ENCODE results near the gene OGDH.
"Not testable (repeated sequence)": the region's sequence is repeated elsewhere in the genome, so short reads cannot be mapped to it uniquely, and the experiment has no call there.

Gene OGDH

DNA sequence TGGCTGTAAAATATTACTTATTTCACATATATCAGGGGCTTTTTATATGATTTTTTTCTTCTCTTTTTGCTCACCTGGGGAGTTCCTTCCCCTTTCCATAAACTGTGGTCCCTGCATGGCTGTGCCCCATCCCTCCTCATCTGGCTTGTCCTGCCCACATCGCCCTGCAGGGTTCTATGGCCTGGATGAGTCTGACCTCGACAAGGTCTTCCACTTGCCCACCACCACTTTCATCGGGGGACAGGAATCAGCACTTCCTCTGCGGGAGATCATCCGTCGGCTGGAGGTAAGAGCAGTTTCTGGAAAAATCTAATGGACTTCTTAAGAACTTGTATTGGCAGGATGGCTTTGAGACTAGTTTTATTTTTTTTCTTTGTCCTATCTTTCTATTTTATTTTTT lies 60.1 kb downstream of the OGDH start:
- DNase-seq (ENCODE audit: low read depth in 2 of 2, low spot score in 1 of 2), result no peak

DNA sequence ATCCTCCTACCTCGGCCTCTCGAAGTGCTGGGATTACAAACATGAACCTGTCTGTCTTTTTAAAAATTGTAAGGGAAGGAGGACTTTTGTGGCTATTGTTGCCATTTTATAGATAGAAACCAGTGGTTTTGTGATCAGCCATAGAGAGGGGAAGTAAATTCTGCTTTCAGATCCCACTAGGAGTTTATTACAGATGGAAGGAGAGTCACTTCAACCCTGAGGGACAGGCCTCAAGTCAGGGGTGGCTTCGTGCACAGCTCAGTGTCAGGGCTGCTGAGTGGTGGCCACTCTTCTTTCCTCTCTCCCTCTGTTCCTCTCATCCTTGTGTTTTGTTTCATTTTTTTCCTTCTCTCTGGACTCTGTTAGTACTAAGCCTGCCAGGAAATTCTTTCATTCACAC lies 60.8 kb downstream of the OGDH start:
- DNase-seq (ENCODE audit: low read depth in 2 of 2, low spot score in 1 of 2), result no peak

DNA sequence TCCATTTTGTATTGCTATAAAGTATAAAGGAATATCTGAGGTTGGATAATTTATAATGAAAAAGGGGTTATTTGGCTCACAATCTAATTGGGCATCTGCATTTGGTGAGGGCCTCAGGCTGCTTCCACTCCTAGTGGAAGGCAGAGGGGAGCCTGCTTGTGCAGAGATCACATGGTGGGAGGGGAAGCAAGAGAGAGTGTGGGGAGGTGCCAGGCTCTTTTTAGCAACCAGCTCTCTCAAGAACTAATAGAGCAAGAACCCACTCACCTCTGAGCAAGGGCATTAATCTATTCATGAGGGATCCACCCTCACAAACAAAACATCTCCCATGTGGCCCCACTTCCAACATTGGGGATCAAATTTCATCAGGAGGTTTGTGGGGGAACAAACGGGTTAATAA lies 64.6 kb downstream of the OGDH start:
- no peak for DNase-seq (ENCODE audit: low read depth in 2 of 2, low spot score in 1 of 2)

DNA sequence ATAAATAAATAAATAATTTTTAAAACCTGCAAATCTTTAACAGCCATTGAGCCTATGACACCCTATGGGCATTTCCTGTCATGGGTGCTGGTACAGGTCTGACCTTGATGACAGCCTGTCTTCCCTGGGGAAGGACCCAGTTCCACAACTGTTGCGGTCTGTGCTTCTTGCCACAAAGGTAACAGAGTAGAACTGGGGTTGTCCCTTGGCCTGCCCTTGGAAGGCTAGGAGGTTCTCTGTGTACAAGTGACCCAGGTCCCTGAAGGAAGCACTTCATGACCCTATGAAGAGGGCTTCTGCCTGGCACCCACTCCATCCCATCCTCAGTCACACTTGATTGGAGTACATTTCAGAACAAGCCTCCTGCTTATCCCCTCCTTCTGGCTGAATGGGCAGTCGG lies 66.9 kb downstream of the OGDH start:
- no peak for DNase-seq (ENCODE audit: low read depth in 2 of 2, low spot score in 1 of 2)

DNA sequence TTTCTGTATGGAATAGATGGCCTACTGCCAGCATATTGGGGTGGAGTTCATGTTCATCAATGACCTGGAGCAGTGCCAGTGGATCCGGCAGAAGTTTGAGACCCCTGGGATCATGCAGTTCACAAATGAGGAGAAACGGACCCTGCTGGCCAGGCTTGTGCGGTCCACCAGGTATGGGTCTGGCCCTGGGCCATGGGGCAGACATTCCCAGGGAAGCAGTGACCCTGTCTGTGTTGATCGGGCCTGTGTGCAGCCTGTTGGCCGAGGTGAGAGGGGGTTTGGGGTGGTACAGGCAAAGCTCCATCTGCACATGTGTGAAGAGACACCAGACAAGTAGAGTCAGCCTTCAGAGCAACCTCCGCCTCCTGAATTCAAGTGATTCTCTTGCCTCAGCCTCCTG lies 67.3 kb downstream of the OGDH start:
- no peak for DNase-seq (ENCODE audit: low read depth in 2 of 2, low spot score in 1 of 2)

DNA sequence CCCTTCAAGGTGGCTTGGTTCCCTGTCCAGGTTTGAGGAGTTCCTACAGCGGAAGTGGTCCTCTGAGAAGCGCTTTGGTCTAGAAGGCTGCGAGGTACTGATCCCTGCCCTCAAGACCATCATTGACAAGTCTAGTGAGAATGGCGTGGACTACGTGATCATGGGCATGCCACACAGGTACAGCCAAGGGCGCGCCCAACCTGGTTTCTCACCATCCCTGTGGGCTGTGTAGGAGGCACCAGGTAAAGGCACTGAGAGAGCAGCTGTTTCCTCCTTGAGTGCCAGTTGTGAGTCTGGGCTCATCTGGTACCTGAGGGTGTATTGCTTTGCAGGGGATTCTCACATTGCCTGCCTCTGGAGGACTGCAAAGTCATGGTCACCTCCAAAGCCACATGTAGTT lies 68.0 kb downstream of the OGDH start:
- DNase-seq (ENCODE audit: low read depth in 2 of 2, low spot score in 1 of 2), result no peak

DNA sequence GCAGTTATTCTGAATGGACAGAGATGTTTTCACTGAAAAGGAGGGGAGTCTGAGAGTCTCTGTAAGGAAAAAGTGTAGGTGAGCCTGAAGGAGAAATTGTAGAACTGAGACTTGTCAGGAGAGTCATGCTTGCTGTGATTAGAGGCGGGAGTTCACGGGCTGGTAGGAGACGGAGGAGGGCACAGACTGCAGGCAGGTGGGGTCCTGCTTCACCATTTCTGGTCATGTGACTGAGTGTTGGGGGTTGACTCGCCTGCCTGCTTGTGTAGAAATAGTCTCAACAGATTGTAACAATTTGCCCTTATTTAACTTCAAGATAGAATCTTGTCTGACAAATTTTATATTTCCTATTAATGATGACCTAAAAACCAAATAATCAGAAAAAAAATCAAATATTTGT lies 70.3 kb downstream of the OGDH start:
- DNase-seq (ENCODE audit: low read depth in 2 of 2, low spot score in 1 of 2), result no peak

DNA sequence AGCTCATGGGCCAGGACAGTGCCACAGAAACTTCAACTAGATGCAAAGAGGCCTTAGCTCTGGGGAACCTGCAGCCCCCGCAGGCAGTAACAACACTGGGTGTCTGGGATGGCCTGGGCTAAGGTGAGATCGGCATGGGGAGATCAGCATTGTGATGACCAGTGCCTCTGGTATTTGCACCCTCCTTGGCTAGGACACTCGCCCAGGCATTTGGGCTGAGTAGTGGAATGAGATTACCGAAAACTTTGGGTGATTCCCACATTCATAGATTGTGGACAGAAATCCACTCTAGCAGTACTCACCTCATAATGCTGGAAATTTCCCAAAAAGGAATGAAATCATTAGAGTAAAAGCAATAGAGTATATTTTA lies 71.7 kb downstream of the OGDH start:
- DNase-seq (ENCODE audit: low read depth in 2 of 2, low spot score in 1 of 2), result no peak

DNA sequence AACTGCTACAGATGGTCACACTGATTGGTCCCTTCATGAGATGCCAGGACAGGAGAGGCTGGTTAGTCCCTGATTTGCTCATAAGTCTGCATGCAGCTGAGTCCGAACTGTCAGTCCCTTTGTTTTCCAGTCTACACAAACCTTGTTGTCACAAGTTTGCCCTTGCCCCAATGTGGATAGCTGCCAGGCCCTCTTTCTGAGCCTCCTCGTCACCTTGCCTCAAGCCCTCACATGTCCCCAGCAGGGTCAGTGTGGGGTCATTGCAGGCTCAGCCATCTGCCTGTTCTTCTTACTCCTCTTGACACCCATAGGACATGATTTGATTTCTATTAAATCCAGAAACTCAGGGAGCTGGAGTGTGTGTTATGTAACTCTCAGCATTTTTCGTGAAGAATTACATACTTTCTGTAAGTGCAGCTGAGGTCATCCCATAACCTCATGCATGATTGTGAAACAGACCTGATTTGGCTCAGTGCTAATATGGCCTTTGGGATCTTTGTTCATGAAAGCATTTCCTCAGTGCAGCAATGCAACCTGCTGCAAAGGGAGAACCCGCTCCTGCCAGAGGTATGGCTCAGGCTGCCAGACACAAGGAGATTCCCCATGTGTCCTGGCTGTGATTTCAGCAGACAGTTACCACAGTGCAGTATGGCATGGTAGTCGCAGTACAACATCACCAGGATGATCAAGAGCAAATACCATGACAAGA lies 72.2 kb downstream of the OGDH start:
- DNase-seq (ENCODE audit: low read depth in 2 of 2, low spot score in 1 of 2), result no peak

DNA sequence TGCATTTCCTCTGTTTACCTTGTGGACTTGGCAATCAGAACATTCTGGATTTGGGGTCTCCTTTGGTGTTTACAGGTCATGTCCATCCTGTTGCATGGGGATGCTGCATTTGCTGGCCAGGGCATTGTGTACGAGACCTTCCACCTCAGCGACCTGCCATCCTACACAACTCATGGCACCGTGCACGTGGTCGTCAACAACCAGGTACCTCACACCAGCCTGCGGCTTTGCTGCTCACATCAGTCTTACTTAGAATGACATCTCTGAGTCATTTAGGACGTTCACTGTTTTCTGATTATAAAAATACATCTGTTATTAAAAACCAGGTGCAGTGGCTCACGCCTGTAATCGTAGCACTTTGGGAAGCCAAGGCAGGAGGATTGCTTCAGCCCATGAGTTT lies 75.2 kb downstream of the OGDH start:
- no peak for DNase-seq (ENCODE audit: low read depth in 2 of 2, low spot score in 1 of 2)

DNA sequence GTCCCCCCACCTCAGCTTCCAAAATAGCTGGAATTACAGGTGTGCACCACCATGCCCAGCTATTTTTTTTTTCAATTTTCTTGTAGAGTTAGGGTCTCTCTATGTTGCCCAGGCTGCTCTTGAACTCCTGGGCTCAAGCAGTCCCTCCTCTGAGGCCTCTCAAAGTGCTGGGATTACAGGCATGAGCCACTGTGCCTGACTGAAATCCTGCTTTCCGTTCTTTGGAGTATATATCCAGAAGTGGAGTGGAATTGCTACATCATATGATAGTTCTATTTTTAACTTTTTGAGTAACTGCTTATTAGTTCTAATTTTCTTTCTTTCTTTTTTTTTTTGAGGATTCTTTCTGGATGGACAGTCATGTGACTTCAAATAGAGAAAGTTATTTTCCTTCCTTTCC lies 79.3 kb downstream of the OGDH start:
- no peak for DNase-seq (ENCODE audit: low read depth in 2 of 2, low spot score in 1 of 2)

DNA sequence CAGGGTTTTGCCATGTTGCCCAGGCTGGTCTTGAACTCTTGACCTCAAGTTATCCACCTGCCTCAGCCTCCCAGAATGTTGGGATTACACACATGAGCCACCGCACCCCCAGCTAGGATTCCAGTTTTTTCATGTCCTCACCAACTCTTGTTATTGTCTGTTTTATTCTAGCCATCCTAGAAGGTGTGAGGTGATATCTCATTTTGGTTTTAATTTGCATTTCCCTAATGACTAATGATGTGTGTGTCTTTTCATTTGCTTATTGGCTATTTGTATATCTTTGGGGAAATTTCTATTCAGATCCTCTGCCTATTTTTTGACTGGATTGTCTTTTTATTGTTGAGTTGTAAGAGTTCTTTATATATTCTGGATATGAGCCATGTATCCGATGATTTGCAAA lies 83.0 kb downstream of the OGDH start:
- no peak for DNase-seq (ENCODE audit: low read depth in 2 of 2, low spot score in 1 of 2)

DNA sequence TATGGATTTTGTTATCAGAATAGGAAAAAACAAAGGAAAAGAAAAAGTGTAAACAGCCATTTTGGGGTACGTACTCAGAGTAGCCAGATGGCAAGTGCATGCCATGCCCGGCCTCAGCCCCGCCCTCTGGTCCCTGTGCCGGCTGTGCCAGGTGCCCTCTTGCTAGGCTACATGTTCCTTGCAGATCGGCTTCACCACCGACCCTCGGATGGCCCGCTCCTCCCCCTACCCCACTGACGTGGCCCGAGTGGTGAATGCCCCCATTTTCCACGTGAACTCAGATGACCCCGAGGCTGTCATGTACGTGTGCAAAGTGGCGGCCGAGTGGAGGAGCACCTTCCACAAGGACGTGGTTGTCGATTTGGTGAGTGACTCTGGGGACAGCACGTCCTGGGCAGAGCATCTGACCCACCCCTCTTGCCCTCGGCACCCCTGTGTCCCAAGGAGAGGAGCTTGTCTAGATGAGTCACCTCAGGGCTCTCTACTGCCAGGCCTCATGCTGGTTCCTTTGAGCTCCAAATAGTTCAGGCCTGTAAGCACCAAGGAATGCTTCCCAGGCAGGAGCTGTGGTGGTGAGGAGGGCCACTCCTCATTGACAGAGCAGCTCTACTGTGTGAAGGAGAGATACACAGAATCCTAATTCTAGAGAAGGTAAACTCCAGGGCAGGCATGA lies 87.3 kb downstream of the OGDH start:
- no peak for DNase-seq (ENCODE audit: low read depth in 2 of 2, low spot score in 1 of 2)

DNA sequence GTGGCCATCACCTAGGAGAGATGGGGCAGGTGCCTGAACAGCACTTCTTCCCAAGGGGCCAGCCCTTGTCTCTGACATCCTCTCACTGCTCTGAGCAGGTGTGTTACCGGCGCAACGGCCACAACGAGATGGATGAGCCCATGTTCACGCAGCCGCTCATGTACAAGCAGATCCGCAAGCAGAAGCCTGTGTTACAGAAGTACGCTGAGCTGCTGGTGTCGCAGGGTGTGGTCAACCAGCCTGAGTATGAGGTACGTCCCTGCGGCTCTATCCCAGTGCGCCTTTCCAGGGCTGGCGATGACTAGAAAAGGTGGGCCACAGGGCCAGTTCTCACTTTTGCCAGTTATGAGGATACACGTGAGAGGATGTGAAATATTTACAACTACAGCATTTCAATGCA lies 87.9 kb downstream of the OGDH start:
- no peak for DNase-seq (ENCODE audit: low read depth in 2 of 2, low spot score in 1 of 2)

DNA sequence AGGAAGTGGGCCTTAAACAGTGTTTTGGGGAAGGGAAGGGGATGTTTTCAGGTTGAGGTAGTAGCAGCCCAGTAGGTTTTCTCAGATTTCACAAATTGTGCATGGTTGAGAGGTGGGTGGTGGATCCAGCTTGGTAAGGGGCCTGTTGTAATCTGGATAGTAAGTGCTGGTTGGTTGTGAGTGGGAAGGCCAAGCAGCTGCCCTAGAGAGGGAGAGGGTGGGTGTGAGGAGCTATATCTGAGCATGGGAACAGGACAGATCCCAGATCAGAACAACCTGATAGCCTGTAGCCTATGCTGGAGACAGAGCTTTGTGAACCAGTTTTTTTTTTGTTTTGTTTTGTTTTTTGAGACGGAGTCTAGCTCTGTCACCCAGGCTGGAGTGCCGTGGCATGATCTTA lies 88.3 kb downstream of the OGDH start:
- no peak for DNase-seq (ENCODE audit: low read depth in 2 of 2, low spot score in 1 of 2)

DNA sequence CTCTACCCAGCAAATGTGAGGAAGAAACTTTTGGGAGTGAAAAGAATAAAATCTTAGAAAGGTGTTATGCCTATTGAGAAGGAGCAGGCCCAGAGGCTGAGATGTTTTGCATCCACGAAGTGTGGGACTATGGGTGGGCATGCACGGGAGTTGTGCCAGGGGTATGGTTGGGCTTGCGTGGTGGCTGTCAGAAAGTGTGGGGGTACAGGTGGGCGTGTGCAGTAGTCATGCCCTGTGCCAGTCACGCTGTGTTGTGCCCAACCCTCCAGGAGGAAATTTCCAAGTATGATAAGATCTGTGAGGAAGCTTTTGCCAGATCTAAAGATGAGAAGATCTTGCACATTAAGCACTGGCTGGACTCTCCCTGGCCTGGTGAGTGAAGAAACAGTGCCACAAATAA lies 89.3 kb downstream of the OGDH start:
- no peak for DNase-seq (ENCODE audit: low read depth in 2 of 2, low spot score in 1 of 2)

DNA sequence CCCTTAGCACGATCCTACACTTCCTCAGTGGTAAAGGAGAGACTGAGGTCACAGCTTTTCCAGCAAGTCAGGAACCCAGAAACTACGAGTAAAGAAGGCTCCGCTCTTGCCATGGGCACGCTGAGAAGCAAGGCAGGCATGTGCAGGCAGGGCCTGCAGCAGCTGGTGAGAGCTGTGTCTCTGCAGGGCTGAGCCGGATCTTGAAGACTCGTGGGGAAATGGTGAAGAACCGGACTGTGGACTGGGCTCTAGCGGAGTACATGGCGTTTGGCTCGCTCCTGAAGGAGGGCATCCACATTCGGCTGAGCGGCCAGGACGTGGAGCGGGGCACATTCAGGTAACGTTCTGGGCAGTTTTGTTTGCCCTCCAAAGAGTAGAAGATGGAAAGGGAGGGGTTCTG lies 90.3 kb downstream of the OGDH start:
- no peak for DNase-seq (ENCODE audit: low read depth in 2 of 2, low spot score in 1 of 2)

DNA sequence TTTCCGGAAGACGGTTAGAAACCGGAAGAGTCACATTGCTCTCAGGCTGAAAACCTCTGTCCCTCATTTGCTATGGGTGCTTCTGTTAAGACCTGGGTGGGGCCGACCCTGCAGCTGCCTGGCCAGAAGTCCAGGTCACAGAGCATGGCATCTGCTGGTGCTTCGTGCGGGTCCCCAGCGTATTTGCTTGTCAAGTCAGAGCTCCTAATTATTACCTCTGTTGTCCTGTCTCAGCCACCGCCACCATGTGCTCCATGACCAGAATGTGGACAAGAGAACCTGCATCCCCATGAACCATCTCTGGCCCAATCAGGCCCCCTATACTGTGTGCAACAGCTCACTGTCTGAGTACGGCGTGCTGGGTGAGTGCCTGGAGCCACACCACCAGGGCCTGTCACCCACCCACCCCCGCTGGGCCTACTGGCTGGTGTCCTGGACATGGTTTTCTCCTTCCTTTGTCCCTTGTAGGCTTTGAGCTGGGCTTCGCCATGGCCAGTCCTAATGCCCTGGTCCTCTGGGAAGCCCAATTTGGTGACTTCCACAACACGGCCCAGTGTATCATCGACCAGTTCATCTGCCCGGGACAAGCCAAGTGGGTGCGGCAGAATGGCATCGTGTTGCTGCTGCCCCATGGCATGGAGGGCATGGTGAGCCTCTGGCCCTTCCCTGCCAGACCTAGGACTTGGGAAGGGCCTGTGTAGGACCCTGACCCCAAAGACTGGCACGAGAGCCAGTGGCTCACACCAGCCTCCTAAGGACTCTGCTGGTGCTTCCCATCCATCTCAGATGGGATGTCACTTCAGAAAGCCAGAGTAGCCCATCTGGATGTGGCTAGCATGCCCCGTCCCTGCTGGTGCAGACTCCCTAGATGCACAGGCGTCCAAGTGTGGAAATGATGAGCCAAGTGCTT lies 91.0 kb downstream of the OGDH start:
- DNase-seq (ENCODE audit: low read depth in 2 of 2, low spot score in 1 of 2), result no peak

DNA sequence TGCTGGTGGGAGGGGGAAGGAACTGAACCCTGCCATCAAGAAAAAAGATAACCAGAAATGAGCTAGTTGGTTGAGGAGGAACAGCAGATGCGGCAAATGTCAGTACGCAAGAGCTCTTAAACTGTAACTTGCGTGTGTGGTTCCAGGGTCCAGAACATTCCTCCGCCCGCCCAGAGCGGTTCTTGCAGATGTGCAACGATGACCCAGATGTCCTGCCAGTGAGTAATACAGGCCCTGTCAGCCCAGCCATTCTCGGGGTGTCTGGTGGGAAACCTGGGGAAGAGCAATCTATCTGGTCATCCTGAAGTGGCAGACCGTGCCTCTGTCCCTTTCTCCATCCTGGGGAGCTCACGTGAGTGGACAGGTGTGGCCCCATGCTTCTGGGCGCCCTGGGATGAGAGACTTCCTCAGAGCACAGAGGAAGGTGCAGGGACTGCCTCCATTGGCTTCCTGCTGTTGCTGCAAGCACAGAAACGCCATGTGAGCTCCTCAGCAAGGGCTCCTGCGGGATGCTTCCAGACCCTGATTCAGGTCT lies 91.7 kb downstream of the OGDH start:
- no peak for DNase-seq (ENCODE audit: low read depth in 2 of 2, low spot score in 1 of 2)

DNA sequence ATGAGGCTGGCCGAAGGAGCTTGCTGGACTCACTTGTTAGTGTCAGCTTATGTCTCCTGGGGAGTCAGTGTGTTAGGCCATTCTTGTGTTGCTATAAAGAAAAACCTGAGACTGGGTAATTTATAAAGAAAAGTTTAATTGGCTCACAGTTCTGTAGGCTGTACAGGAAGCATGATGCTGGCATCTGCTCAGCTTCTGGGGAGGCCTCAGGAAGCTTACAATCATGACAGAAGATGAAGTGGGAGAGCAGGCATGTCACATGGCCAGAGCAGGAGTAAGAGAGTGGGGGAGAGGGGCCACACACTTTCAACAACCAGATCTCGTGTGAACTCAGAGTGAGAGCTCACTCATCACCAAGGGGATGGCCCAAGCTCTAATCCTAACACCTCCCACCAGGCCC lies 93.2 kb downstream of the OGDH start:
- not testable (repeated sequence) for DNase-seq (ENCODE audit: low read depth in 2 of 2, low spot score in 1 of 2)

DNA sequence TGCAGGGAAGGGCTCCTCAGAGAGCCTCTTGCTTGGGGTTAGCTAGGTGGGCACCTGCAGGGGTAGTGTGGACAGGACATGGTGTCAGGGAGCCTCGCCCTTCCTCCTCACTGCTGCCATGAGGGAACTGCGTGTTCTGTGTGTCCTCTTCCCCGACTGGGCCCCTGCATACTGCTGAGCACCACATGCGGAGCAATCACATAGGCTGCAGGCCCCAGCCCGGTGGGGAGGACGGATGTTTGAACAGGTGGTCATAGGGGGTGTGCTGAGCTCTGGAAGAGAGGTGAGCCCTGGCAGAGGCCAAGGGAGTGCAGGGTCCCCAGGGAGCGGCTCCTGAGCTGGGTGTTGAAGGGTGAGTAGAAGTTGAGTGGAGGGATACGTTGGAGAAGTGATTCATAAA lies 93.9 kb downstream of the OGDH start:
- DNase-seq (ENCODE audit: low read depth in 2 of 2, low spot score in 1 of 2), result no peak

DNA sequence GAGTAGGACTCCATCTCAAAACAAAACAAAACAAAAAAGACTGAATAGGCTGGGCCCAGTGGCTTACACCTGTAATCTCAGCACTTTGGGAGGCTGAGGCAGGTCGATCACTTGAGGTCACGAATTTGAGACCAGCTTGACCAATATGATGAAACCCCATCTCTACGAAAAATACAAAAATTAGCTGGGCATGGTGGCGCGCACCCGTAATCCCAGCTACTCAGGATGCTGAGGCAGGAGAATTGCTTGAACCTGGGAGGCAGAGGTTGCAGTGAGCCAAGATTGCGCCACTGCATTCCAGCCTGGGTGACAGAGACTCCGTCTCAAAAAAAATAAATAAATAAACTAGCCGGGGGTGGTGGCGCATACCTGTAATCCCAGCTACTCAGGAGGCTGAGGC lies 97.0 kb downstream of the OGDH start:
- DNase-seq (ENCODE audit: low read depth in 2 of 2, low spot score in 1 of 2), result not testable (repeated sequence)

All from stimulated activated CD8-positive, alpha-beta memory T cell treated with anti-CD3 and anti-CD28 coated beads, Interleukin-4, amount 100 ng/mL, for 1 hour (primary cell).